PC-3 (cell line): ENCODE results near the gene MAML3. TPM values are rescaled to one million over a fixed set of nuclear protein-coding genes. Genes with fewer than 3 reads are reported as not detected.

Experiments used
- ATAC-seq: fragments of 200-7000 bp; cut with Tn5 transposase; 2 replicates; pipeline ENCODE4 v1.9.1; 2020; ENCODE audit warnings: mild to moderate bottlenecking, moderate library complexity
- BruUV-seq: library from RNA; stranded (reverse); fragments of 400-500 nt; replicated peaks from 2 replicates; lab custom pipeline; 2021; lab: Mats Ljungman, UMichigan
- CTCF ChIA-PET: fragments of 300-600 bp; sonication (Branson Sonifier 250); formaldehyde crosslinking; loops from one replicate; lab custom pipeline; 2022; ENCODE audit warnings: antibody characterized with exemption; lab: Charles Lee
- POLR2A ChIA-PET: fragments of 300-600 bp; sonication (Branson Sonifier 250); formaldehyde crosslinking; loops from one replicate; lab custom pipeline; 2022; ENCODE audit warnings: antibody characterized with exemption; ENCODE audit not compliant: unreplicated experiment; lab: Charles Lee
- DNase-seq: peaks from one replicate; pipeline ENCODE4 v3.0.0-alpha.2; 2015
- H2AFZ ChIP-seq: fragments of 300-600 bp; sonication (generic); 2 replicates; pipeline ENCODE4 v1.6.0; 2016; ENCODE audit warnings: antibody characterized with exemption, low read length
- H3F3A ChIP-seq: fragments of 300-600 bp; sonication (generic); one replicate; pipeline ENCODE4 v1.6.0; 2017; ENCODE audit warnings: antibody characterized with exemption, low read length, control low read depth, mild to moderate bottlenecking; ENCODE audit not compliant: unreplicated experiment
- H3K27ac ChIP-seq: fragments of 300-600 bp; sonication (generic); 2 replicates; pipeline ENCODE4 v1.5.1; 2016; ENCODE audit warnings: mild to moderate bottlenecking, low read length
- H3K27me3 ChIP-seq: fragments of 300-600 bp; sonication (generic); 2 replicates; pipeline ENCODE4 v1.6.1; 2016; ENCODE audit warnings: low read length, mixed read lengths
- H3K36me3 ChIP-seq: fragments of 300-600 bp; sonication (generic); 2 replicates; pipeline ENCODE4 v1.6.1; 2016; ENCODE audit warnings: low read depth, mixed run types, low read length, mixed read lengths
- H3K4me1 ChIP-seq: fragments of 300-600 bp; sonication (generic); 2 replicates; pipeline ENCODE4 v1.5.1; 2016; ENCODE audit warnings: low read length; ENCODE audit not compliant: insufficient read depth
- H3K4me2 ChIP-seq: fragments of 300-600 bp; sonication (generic); 2 replicates; pipeline ENCODE4 v1.6.0; 2016; ENCODE audit warnings: low read length
- H3K4me3 ChIP-seq: fragments of 300-600 bp; sonication (generic); 2 replicates; pipeline ENCODE4 v1.5.1; 2016; ENCODE audit warnings: mild to moderate bottlenecking, low read length, mixed read lengths
- H3K79me2 ChIP-seq: fragments of 300-600 bp; sonication (generic); 2 replicates; pipeline ENCODE4 v1.6.1; 2017; ENCODE audit warnings: low read length, mixed read lengths
- H3K9ac ChIP-seq: fragments of 300-600 bp; sonication (generic); 2 replicates; pipeline ENCODE4 v1.6.0; 2016; ENCODE audit warnings: mild to moderate bottlenecking, low read length
- H3K9me2 ChIP-seq: fragments of 300-600 bp; sonication (generic); replicated peaks from 2 replicates; pipeline ENCODE4 v1.6.1; 2016; ENCODE audit warnings: mixed run types, low read length, mixed read lengths
- H3K9me3 ChIP-seq: fragments of 300-600 bp; sonication (generic); 2 replicates; pipeline ENCODE4 v1.6.1; 2016; ENCODE audit warnings: low read length, mixed read lengths
- H4K20me1 ChIP-seq: fragments of 300-600 bp; sonication (generic); 2 replicates; pipeline ENCODE4 v1.6.1; 2016; ENCODE audit warnings: low read length, mixed read lengths
- CTCF ChIP-seq: fragments of 300-600 bp; sonication (generic); conservative IDR thresholded peaks from 2 replicates; pipeline ENCODE4 v1.5.1; 2017; ENCODE audit warnings: antibody characterized with exemption, low read depth, mild to moderate bottlenecking, low read length
- EZH2 ChIP-seq: fragments of 300-600 bp; sonication (generic); IDR thresholded peaks from one replicate; pipeline ENCODE4 v1.6.1; 2017; ENCODE audit warnings: antibody characterized with exemption, mild to moderate bottlenecking, low read length; ENCODE audit not compliant: unreplicated experiment
- EZH2phosphoT487 ChIP-seq: fragments of 300-600 bp; sonication (generic); IDR thresholded peaks from 2 replicates; pipeline ENCODE4 v1.6.1; 2018; ENCODE audit warnings: mild to moderate bottlenecking, antibody characterized with exemption, low read length, borderline replicate concordance
- intact Hi-C: fragments of 100-400 bp; cut with micrococcal nuclease; formaldehyde crosslinking; loops from 2 replicates; pipeline ENCODE4 v1.9.0; 2023
- total RNA-seq: library from RNA; depleted of rRNA; stranded (reverse); fragments of >200 nt; gene quantifications from 2 replicates; pipeline ENCODE4 v1.2.3, GENCODE V29; 2014

The MAML3 gene
- total RNA-seq, 1 experiment from 2014 or later = 4.3 TPM

DNA sequence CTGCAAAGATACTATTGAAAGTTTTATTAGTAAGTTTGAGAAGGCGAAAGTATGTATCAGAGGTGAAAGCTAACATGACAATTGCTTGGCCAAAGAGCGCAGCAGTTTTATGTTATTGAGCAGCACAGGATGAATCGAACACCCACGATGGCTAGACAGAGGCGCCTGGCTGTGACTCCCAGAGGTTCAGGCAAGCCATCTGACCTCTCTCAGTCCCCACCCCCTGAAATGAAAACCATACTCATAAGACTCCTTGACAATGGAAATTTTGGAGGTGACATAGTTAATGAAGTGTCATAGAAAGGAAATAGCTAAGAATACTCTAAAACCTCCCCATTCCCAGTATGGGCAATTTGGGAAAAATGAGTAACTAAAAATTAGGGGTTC is 417.7 kb downstream of the MAML3 start:
- intact Hi-C loops = loop anchor here (5.0 to 10.0 kb wide), 4 partner anchors 169 to 689 kb away; partner anchors contain the start of gene CLGN
- no peaks in the 10 kb centered on the region for H3K9me2 ChIP-seq
- H3K4me2 ChIP-seq = no peak overlapping the region
- H2AFZ ChIP-seq = no peak overlapping the region
- ATAC-seq (no peak), DNase-seq (no peak)
- H3K27me3 ChIP-seq = no peaks in the 10 kb centered on the region
- POLR2A ChIA-PET = interaction anchor here (0.6 kb wide), 2 partner anchors 13 to 70 kb away, joined by 4 to 17 read pairs; no protein-coding TSS in a partner anchor
- CTCF ChIA-PET = no interaction called here
- H3K4me3 ChIP-seq = no peak overlapping the region
- no peak for TF ChIP-seq CTCF
- TF ChIP-seq EZH2phosphoT487 = no peak
- TF ChIP-seq EZH2 = no peak
- H3K36me3 ChIP-seq = no peaks in the 10 kb centered on the region
- no peaks in the 10 kb centered on the region for H3K9me3 ChIP-seq
- no peak overlapping the region for H3K9ac ChIP-seq
- H3K27ac ChIP-seq = no peak overlapping the region
- BruUV-seq = no TSS peak
- H3F3A ChIP-seq = no peaks in the 10 kb centered on the region
- H3K79me2 ChIP-seq = no peaks in the 10 kb centered on the region
- H4K20me1 ChIP-seq = no peaks in the 10 kb centered on the region
- H3K4me1 ChIP-seq = peaks cover 17% of the 10 kb centered on the region

GRCh38 chr4:139735381-139736273 is 418.4 kb downstream of the MAML3 start:
- Histone ChIP-seq H3K27me3 (no peaks in the 10 kb centered on the region), H3K9me2 (no peaks in the 10 kb centered on the region), H2AFZ (peak overlapping the region; percentile 71; the same call in 1 of the 2 replicates), H3K4me1 (peaks cover 11% of the 10 kb centered on the region), H3K27ac (no peak overlapping the region), H3K4me2 (peak overlapping the region; percentile 83), H3K36me3 (no peaks in the 10 kb centered on the region), H3K9ac (no peak overlapping the region), H3F3A (no peaks in the 10 kb centered on the region), H3K4me3 (peak overlapping the region; percentile 60; the same call in 1 of the 2 replicates), H3K79me2 (no peaks in the 10 kb centered on the region), H3K9me3 (no peaks in the 10 kb centered on the region), H4K20me1 (no peaks in the 10 kb centered on the region)
- ChIA-PET POLR2A (interaction anchor here (0.6 kb wide), 2 partner anchors 13 to 69 kb away, joined by 4 to 17 read pairs; no protein-coding TSS in a partner anchor), CTCF (no interaction called here)
- BruUV-seq = no TSS peak
- ATAC-seq (no peak), DNase-seq (no peak)
- intact Hi-C loops = loop anchor here (2.0 to 10.0 kb wide), 6 partner anchors 169 to 689 kb away; partner anchors contain the start of gene CLGN
- TF ChIP-seq EZH2 (no peak), CTCF (no peak), EZH2phosphoT487 (no peak)
